A549 (cell line): ENCODE data around the gene IGSF22. TPM values are rescaled to one million over a fixed set of nuclear protein-coding genes. Genes with fewer than 3 reads are reported as not detected.

Experiments used
- ATAC-seq, 2 experiments: fragments of 200-7000 bp in 1 of 2; fragments of >200 bp in 1 of 2; cut with Nextera tagmentation in 1 of 2; cut with Tn5 transposase in 1 of 2; 3 replicates each; pipeline versions ENCODE4 v1.8.0 to v1.9.1; 2018 to 2020; ENCODE audit warnings: mild to moderate bottlenecking in 1 of 2, moderate library complexity in 1 of 2
- CTCF ChIA-PET: fragments of 300-600 bp; sonication (Branson Sonifier 250); formaldehyde crosslinking; extraction: SDS; loops from one replicate; lab custom pipeline; 2021; ENCODE audit warnings: antibody characterized with exemption, inconsistent platforms; lab: Yijun Ruan, JAX
- POLR2A ChIA-PET: fragments of 350-600 bp; formaldehyde crosslinking; extraction: SDS; loops from one replicate; lab custom pipeline; 2021; ENCODE audit warnings: antibody characterized with exemption, inconsistent platforms; lab: Yijun Ruan, JAX
- DNase-seq, 2 experiments: peaks; one replicate each; pipeline versions ENCODE4 v3.0.0 to v3.0.0-alpha.2; 2011 to 2016; ENCODE audit warnings: low read depth in 1 of 2, low spot score in 1 of 2
- FAIRE-seq: peaks from 2 replicates; lab custom pipeline; 2011; peaks lifted over from hg19 to GRCh38; lab: Jason Lieb, UNC
- H3K27ac ChIP-seq, 2 experiments: fragments of >200 bp; sonication (Bioruptor Twin); formaldehyde crosslinking; 3 replicates each; pipeline ENCODE4 v1.5.1; 2016 to 2017
- H3K4me1 ChIP-seq: fragments of >200 bp; sonication (Bioruptor Twin); formaldehyde crosslinking; 3 replicates; pipeline ENCODE4 v1.6.1; 2016
- H3K4me2 ChIP-seq: fragments of >200 bp; sonication (Bioruptor Twin); formaldehyde crosslinking; 3 replicates; pipeline ENCODE4 v1.6.1; 2016
- H3K4me3 ChIP-seq: fragments of >200 bp; sonication (Bioruptor Twin); formaldehyde crosslinking; 3 replicates; pipeline ENCODE4 v1.5.1; 2016
- H3K9me3 ChIP-seq: fragments of >200 bp; sonication (Bioruptor Twin); formaldehyde crosslinking; 3 replicates; pipeline ENCODE4 v1.6.1; 2016
- GATA3 ChIP-seq: IDR thresholded peaks from 2 replicates; pipeline ENCODE4 v1.6.1; 2012; ENCODE audit warnings: borderline replicate concordance
- KDM5A ChIP-seq: fragments of 200-600 bp; sonication (generic); IDR thresholded peaks from 2 replicates; pipeline ENCODE4 v1.6.1; 2016; ENCODE audit warnings: antibody characterized with exemption, mild to moderate bottlenecking
- WGBS: methylation state at CpG from one replicate; pipeline ENCODE4 v1.1.6; 2017; ENCODE audit errors: missing lambda C conversion rate; 5-methylcytosine and 5-hydroxymethylcytosine counted together
- polyA plus RNA-seq, 4 experiments: library from polyadenylated mRNA; depleted of rRNA in 3 of 4; stranded (reverse); fragments of >200 nt; fragmentation: RNase III in 1 of 4; extraction: RNeasy Plus Mini Kit Qiagen cat#74134 plus additional on column Dnase treatment in 1 of 4; gene quantifications; 2 replicates in 3 of 4; 3 replicates in 1 of 4; pipeline ENCODE4 v1.2.3, GENCODE V29; 2011 to 2017
- TF ChIP-seq, protein P1 (sequence below): fragments of >200 bp; sonication (Bioruptor Twin); formaldehyde crosslinking; IDR thresholded peaks from 2 replicates; pipeline ENCODE4 v1.6.1; 2016
- TF ChIP-seq, protein P2 (sequence below): IDR thresholded peaks from 2 replicates; pipeline ENCODE4 v1.6.1; 2012; ENCODE audit warnings: low read depth, borderline replicate concordance

Gene IGSF22
- polyA plus RNA-seq, 2 of the 4 experiments (the other 2 are of a cell fraction): 0.06 TPM; not detected in 1

DNA sequence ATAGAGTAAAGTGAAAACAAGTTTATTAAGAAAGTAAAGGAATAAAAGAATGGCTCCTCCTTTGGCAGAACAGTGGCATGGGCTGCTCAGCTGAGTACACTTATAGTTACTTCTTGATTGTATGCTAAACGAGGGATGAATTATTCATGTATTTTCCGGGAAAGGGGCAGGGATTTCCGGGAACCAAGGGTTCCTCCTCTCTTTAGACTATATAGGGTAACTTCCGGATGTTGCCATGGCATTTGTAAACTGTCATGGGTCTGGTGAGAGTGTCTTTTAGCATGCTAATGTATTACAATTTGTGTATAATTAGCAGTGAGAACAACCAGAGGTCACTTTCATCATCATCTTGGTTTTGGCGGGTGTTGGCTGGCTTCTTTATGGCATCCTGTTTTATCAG, 68.3 kb downstream of the IGSF22 start:
- CTCF ChIA-PET: no interaction called here
- no peaks in the 10 kb centered on the region for H3K9me3 ChIP-seq
- POLR2A ChIA-PET: no interaction called here

More for the DNA sequence above, 68.3 kb downstream of the IGSF22 start:
- Histone ChIP-seq H3K4me3 (no peak overlapping the region), H3K4me2 (no peak overlapping the region), H3K27ac (no peak overlapping the region), H3K4me1 (no peaks in the 10 kb centered on the region)
- 36% methylated on average over 5 of the region's 5 CpGs for WGBS
- DNase-seq (no peak), FAIRE-seq (no peak), ATAC-seq (no peak)
- TF ChIP-seq, protein P1, sequence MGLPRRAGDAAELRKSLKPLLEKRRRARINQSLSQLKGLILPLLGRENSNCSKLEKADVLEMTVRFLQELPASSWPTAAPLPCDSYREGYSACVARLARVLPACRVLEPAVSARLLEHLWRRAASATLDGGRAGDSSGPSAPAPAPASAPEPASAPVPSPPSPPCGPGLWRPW: no peak
- TF ChIP-seq, protein P2, sequence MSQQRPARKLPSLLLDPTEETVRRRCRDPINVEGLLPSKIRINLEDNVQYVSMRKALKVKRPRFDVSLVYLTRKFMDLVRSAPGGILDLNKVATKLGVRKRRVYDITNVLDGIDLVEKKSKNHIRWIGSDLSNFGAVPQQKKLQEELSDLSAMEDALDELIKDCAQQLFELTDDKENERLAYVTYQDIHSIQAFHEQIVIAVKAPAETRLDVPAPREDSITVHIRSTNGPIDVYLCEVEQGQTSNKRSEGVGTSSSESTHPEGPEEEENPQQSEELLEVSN: no peak
- TF ChIP-seq GATA3: no peak
- TF ChIP-seq KDM5A: no peak

Other genes starting within 250 kb of the IGSF22 start
- 161 and 233 TPM in 2 replicates for gene TSG101, start 199.2 kb downstream of the IGSF22 start, polyA plus RNA-seq (2011; rRNA removed)
- 111 to 116 TPM (median 112 TPM) in 3 replicates for gene TSG101, start 199.2 kb downstream of the IGSF22 start, polyA plus RNA-seq (2017; fragmentation: RNase III; extraction: RNeasy Plus Mini Kit Qiagen cat#74134 plus additional on column Dnase treatment)
- gene UEVLD, start 137.5 kb downstream of the IGSF22 start, polyA plus RNA-seq (2011; rRNA removed): 36.7 and 41.2 TPM in 2 replicates
- 30.6 to 36.5 TPM (median 34.7 TPM) in 3 replicates for gene UEVLD, start 137.5 kb downstream of the IGSF22 start, polyA plus RNA-seq (2017; fragmentation: RNase III; extraction: RNeasy Plus Mini Kit Qiagen cat#74134 plus additional on column Dnase treatment)
- 1.6 and 1.7 TPM in 2 replicates for gene MISFA, start 126.4 kb downstream of the IGSF22 start, polyA plus RNA-seq (2011; rRNA removed)
- gene MISFA, start 126.4 kb downstream of the IGSF22 start, polyA plus RNA-seq (2017; fragmentation: RNase III; extraction: RNeasy Plus Mini Kit Qiagen cat#74134 plus additional on column Dnase treatment): 5.0 to 8.4 TPM (median 6.3 TPM) in 3 replicates
- 16.2 and 24.6 TPM in 2 replicates for gene SPTY2D1, start 91.8 kb downstream of the IGSF22 start, polyA plus RNA-seq (2011; rRNA removed)
- gene SPTY2D1, start 91.8 kb downstream of the IGSF22 start, polyA plus RNA-seq (2017; fragmentation: RNase III; extraction: RNeasy Plus Mini Kit Qiagen cat#74134 plus additional on column Dnase treatment): 14.1 to 14.9 TPM (median 14.1 TPM) in 3 replicates
- gene TMEM86A, start 27.4 kb downstream of the IGSF22 start, polyA plus RNA-seq (2011; rRNA removed): 0.10 and 0.16 TPM in 2 replicates
- gene TMEM86A, start 27.4 kb downstream of the IGSF22 start, polyA plus RNA-seq (2017; fragmentation: RNase III; extraction: RNeasy Plus Mini Kit Qiagen cat#74134 plus additional on column Dnase treatment): 0.21 to 0.41 TPM (median 0.25 TPM) in 3 replicates
- gene PTPN5, start 65.6 kb upstream of the IGSF22 start, polyA plus RNA-seq (2011; rRNA removed): 0.04 TPM in 1 of 2 replicates, not detected in the other
- 0.04 TPM in 1 of 3 replicates, not detected in the others for gene PTPN5, start 65.6 kb upstream of the IGSF22 start, polyA plus RNA-seq (2017; fragmentation: RNase III; extraction: RNeasy Plus Mini Kit Qiagen cat#74134 plus additional on column Dnase treatment)
- not detected in 2 replicates for gene MRGPRX1, start 213.2 kb upstream of the IGSF22 start, polyA plus RNA-seq (2011; rRNA removed)
- gene MRGPRX1, start 213.2 kb upstream of the IGSF22 start, polyA plus RNA-seq (2017; fragmentation: RNase III; extraction: RNeasy Plus Mini Kit Qiagen cat#74134 plus additional on column Dnase treatment): not detected in 3 replicates